NCI-H2081 (cell line): ENCODE results near the gene CPLANE2.
A peak's percentile ranks its signal among the peaks of the same experiment; 100 is the strongest.
"Not testable (repeated sequence)": the region's sequence is repeated elsewhere in the genome, so short reads cannot be mapped to it uniquely, and the experiment has no call there.

Experiments used
- DNase-seq, 2 experiments: peaks; one replicate each; lab custom pipeline; 2025; lab: John Stamatoyannopoulos, UW

The CPLANE2 gene

GRCh38 chr1:16248603-16249516, 11.9 kb upstream of the CPLANE2 start:
- DNase-seq, result peak; percentile 94 to 99

- DNase-seq, result no peak
Measured at GRCh38 chr1:16248007-16248436, 11.0 kb upstream of the CPLANE2 start.

GRCh38 chr1:16247441-16247840, 10.5 kb upstream of the CPLANE2 start:
- no peak for DNase-seq

- no peak for DNase-seq
Measured at GRCh38 chr1:16246961-16247360, 10.0 kb upstream of the CPLANE2 start.

- not testable (repeated sequence) for DNase-seq
Measured at GRCh38 chr1:16246239-16246638, 9.3 kb upstream of the CPLANE2 start.

- DNase-seq, result no peak
Measured at GRCh38 chr1:16245476-16246196, 8.7 kb upstream of the CPLANE2 start.

GRCh38 chr1:16244650-16245285, 7.8 kb upstream of the CPLANE2 start:
- DNase-seq, result no peak

- peak; percentile 80 to 81 for DNase-seq
Measured at GRCh38 chr1:16243936-16244649, 7.1 kb upstream of the CPLANE2 start.

GRCh38 chr1:16243215-16243610, 6.2 kb upstream of the CPLANE2 start:
- no peak for DNase-seq

- no peak for DNase-seq
Measured at GRCh38 chr1:16242556-16243214, 5.7 kb upstream of the CPLANE2 start.

GRCh38 chr1:16241221-16241708, 4.3 kb upstream of the CPLANE2 start:
- no peak for DNase-seq

- no peak for DNase-seq
Measured at GRCh38 chr1:16239972-16240491, 3.0 kb upstream of the CPLANE2 start.

GRCh38 chr1:16237343-16237830, 404 bp upstream of the CPLANE2 start:
- no peak for DNase-seq

GRCh38 chr1:16235944-16236510, 956 bp downstream of the CPLANE2 start:
- DNase-seq, result peak; percentile 54 to 76

GRCh38 chr1:16235347-16235746, 1.6 kb downstream of the CPLANE2 start:
- no peak for DNase-seq

- no peak for DNase-seq
Measured at GRCh38 chr1:16233431-16233830, 3.6 kb downstream of the CPLANE2 start.

GRCh38 chr1:16232316-16232710, 4.7 kb downstream of the CPLANE2 start:
- no peak for DNase-seq

- no peak for DNase-seq
Measured at GRCh38 chr1:16231331-16232315, 5.4 kb downstream of the CPLANE2 start.

- DNase-seq, result no peak
Measured at GRCh38 chr1:16230744-16231143, 6.2 kb downstream of the CPLANE2 start.
